Measurements from ENCODE around the gene MRPL37. TPM values are rescaled to one million over a fixed set of nuclear protein-coding genes. Genes with fewer than 3 reads are reported as not detected.

Gene MRPL37
- total RNA-seq, 2 donors from 2014 or later, result 73.7 to 91.5 TPM

DNA sequence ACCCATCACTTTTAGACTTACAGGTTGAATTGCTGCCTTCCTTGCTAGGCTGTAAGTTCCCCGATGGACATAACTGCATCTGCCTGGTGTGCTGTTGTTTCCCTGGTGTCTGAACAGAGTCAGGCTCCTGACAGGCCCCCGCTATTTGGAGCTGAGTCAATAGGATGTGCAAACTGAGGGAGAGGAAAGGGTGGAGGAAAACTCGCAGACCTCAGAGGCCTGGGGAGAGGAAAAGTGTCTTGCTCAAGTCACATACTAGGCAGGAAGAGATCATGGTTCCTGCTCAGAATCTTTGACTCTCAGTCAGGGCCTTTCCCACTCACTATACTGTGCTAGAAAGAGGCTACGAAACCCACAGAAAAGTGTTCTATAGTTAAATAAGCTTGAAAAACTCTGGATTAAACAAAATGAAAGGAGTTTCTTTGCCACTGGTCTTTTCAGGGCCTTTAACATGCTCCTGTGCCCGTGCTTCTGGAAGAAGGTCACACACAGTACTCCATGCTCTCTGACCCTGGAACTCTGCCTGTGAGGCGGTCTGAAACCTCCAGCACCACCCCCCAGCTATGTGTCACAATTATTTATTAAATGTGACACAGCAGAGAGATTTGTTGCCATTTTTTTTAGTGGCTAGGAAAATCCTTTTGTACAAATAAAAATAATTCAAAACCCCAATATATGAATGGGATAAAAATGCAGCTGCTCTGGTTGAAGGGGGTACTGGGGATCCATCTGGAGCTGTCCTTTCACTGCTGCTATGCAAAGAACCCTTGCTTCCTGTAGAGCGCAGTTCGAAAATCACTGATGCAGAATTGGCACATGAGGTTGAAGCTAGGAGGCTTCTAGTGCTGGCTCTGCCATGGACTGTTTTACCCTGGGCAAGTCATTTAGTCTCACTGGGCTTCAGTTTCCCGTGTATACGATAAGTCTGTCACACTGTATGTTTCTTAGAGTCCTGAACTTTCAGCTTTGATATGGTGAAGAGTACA is 27.1 kb upstream of the MRPL37 start:
- 74% methylated on average over 10 of the region's 10 CpGs for WGBS
- Histone ChIP-seq H3K27me3 (replicated peaks; ENCODE audit: insufficient read depth) (no peaks in the 10 kb centered on the region), H3K4me1 (replicated peaks) (no peaks in the 10 kb centered on the region), H3K27ac (no peak overlapping the region), H3K9me3 (no peaks in the 10 kb centered on the region), H3K36me3 (no peaks in the 10 kb centered on the region), H3K4me3 (no peak overlapping the region)
- intact Hi-C loops (cut with DNase I), result no loop called here
- DNase-seq (ENCODE audit: low spot score), result no peak
- TF ChIP-seq, protein P1, sequence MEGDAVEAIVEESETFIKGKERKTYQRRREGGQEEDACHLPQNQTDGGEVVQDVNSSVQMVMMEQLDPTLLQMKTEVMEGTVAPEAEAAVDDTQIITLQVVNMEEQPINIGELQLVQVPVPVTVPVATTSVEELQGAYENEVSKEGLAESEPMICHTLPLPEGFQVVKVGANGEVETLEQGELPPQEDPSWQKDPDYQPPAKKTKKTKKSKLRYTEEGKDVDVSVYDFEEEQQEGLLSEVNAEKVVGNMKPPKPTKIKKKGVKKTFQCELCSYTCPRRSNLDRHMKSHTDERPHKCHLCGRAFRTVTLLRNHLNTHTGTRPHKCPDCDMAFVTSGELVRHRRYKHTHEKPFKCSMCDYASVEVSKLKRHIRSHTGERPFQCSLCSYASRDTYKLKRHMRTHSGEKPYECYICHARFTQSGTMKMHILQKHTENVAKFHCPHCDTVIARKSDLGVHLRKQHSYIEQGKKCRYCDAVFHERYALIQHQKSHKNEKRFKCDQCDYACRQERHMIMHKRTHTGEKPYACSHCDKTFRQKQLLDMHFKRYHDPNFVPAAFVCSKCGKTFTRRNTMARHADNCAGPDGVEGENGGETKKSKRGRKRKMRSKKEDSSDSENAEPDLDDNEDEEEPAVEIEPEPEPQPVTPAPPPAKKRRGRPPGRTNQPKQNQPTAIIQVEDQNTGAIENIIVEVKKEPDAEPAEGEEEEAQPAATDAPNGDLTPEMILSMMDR (IDR thresholded peaks at IDR 0.05), result no peak

DNA sequence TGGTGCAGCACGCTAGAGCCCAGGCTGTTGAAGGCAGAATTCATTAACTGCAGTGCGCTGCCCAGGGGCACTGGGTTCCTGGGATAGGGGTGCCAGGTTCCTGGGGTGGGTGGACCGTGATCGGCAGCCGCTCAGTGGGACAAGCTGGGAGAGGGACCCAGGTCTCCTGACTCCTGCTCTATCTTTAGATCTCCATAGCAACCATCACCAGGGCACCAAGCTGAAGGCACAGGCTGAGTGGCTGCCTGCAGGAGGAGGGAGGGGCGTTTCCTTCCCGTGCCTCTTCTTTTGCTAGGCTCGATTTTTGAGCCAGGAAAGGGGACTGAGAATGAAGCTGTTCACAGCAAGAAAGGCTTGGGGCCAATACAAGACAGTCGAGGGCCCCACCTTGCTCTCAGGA is 26.3 kb upstream of the MRPL37 start:
- intact Hi-C loops (cut with DNase I), result no loop called here
- WGBS, result 68% methylated on average over 9 of the region's 9 CpGs
- TF ChIP-seq POLR2AphosphoS5 (IDR thresholded peaks at IDR 0.05), result no peak
- TF ChIP-seq, protein P1 (IDR thresholded peaks at IDR 0.05), result no peak
- no peak for TF ChIP-seq POLR2A (IDR thresholded peaks at IDR 0.05)
- H3K36me3 ChIP-seq, result no peaks in the 10 kb centered on the region
- H3K4me3 ChIP-seq, result no peak overlapping the region
- no peaks in the 10 kb centered on the region for H3K27me3 ChIP-seq (replicated peaks; ENCODE audit: insufficient read depth)
- no peak overlapping the region for H3K27ac ChIP-seq
- H3K9me3 ChIP-seq, result no peaks in the 10 kb centered on the region
- no peak for DNase-seq (ENCODE audit: low spot score)
- no peaks in the 10 kb centered on the region for H3K4me1 ChIP-seq (replicated peaks)

DNA sequence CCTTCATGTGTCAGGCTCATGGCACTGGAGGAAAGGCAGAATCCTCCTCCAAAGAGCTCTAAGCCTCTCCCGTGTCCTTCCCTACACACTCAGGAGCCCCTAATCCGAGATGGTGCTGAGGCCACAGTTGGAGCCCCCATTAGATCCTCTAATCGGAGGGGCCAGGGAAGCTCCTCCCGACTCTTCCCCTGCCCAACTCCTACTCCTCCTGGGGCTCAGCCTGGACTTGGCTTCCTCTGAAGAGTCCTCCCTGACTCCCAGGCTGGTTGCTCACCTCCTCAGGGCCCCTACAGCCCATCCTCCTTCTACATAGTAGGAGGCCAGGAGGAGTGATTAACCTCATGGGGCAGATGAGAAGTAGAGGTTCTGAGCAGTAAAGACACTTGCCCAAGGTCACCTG is 25.9 kb upstream of the MRPL37 start:
- Histone ChIP-seq H3K27me3 (replicated peaks; ENCODE audit: insufficient read depth) (no peaks in the 10 kb centered on the region), H3K4me1 (replicated peaks) (no peaks in the 10 kb centered on the region), H3K27ac (no peak overlapping the region), H3K4me3 (no peak overlapping the region), H3K9me3 (no peaks in the 10 kb centered on the region), H3K36me3 (no peaks in the 10 kb centered on the region)
- WGBS, result 89% methylated on average over 4 of the region's 4 CpGs
- intact Hi-C loops (cut with DNase I), result no loop called here
- TF ChIP-seq, protein P1 (IDR thresholded peaks at IDR 0.05), result no peak
- TF ChIP-seq POLR2AphosphoS5 (IDR thresholded peaks at IDR 0.05), result no peak
- no peak for TF ChIP-seq POLR2A (IDR thresholded peaks at IDR 0.05)
- DNase-seq (ENCODE audit: low spot score), result no peak

DNA sequence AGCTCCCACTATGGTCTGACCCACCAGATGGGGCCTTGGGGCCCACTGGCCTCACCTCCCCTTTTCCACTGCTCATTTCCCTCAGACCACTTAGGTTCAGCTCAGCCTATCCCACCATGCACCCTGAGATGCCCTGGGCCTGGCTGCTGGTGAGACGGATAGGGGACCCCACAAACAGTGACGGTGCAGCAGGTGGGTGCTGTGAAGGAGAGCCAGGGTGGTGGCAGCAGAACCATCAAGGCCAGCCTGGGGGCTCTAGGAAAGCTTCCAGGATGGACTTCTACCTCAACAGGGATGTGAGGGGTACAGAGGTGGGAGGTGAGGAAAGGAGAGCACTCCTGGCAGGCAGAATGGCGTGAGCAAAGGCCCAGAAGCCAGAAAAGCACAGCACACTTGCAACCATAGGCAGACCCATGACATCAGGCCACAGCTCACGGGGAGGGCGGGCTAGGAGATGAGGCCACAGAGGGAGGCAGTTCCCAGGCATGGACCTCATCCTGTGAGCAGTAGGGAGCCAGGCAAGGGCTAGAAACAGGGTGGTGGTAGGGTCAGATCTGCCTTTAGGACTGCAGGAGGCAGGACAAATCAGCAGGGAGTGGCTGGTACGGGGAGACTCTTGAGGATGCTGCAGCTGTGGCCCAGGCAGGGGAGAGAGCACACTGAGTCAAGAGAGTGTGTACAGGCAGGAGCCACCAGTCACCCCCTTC is 23.2 kb upstream of the MRPL37 start:
- H3K36me3 ChIP-seq, result no peaks in the 10 kb centered on the region
- intact Hi-C loops (cut with DNase I), result no loop called here
- WGBS, result 90% methylated on average over 6 of the region's 6 CpGs

More for the DNA sequence above, 23.2 kb upstream of the MRPL37 start:
- no peak overlapping the region for H3K4me3 ChIP-seq
- H3K9me3 ChIP-seq, result no peaks in the 10 kb centered on the region
- no peaks in the 10 kb centered on the region for H3K4me1 ChIP-seq (replicated peaks)
- DNase-seq (ENCODE audit: low spot score), result no peak
- no peak for TF ChIP-seq POLR2A (IDR thresholded peaks at IDR 0.05)
- TF ChIP-seq, protein P1 (IDR thresholded peaks at IDR 0.05), result no peak
- TF ChIP-seq POLR2AphosphoS5 (IDR thresholded peaks at IDR 0.05), result no peak
- H3K27ac ChIP-seq, result no peak overlapping the region
- H3K27me3 ChIP-seq (replicated peaks; ENCODE audit: insufficient read depth), result no peaks in the 10 kb centered on the region

Measured in prostate gland (tissue), 2 donors.